GM21447 (cell line): ENCODE data around the gene TBL3.

Experiments
- ATAC-seq: cut with Tn5 transposase; IDR thresholded peaks from one replicate; pipeline ENCODE4 v1.9.1; 2021; ENCODE audit not compliant: unreplicated experiment

Gene TBL3

GRCh38 chr16:2013527-2013926 is 41.7 kb downstream of the TBL3 start:
- ATAC-seq, result no peak

GRCh38 chr16:2015117-2015946 is 43.5 kb downstream of the TBL3 start:
- no peak for ATAC-seq

GRCh38 chr16:2015947-2016208 is 44.0 kb downstream of the TBL3 start:
- no peak for ATAC-seq

- no peak for ATAC-seq
These were observed 44.6 kb downstream of the TBL3 start for GRCh38 chr16:2016407-2016922.

- no peak for ATAC-seq
These were observed 47.7 kb downstream of the TBL3 start, which contains the start of gene NPW for GRCh38 chr16:2019518-2019920. Gene NPW, plus strand, starts transcription at chr16:2019785.

GRCh38 chr16:2019921-2020831 is 48.3 kb downstream of the TBL3 start:
- ATAC-seq, result no peak

- ATAC-seq, result no peak
These were observed 50.9 kb downstream of the TBL3 start for GRCh38 chr16:2022723-2023091.

- no peak for ATAC-seq
These were observed 51.5 kb downstream of the TBL3 start for GRCh38 chr16:2023092-2024031.

GRCh38 chr16:2024032-2024420 is 52.2 kb downstream of the TBL3 start:
- ATAC-seq, result no peak

- no peak for ATAC-seq
These were observed 53.4 kb downstream of the TBL3 start for GRCh38 chr16:2025251-2025650.

GRCh38 chr16:2025878-2026460 is 54.1 kb downstream of the TBL3 start:
- ATAC-seq, result no peak

- ATAC-seq, result no peak
These were observed 54.7 kb downstream of the TBL3 start, which contains the start of gene NHERF2 for GRCh38 chr16:2026461-2027023. Gene NHERF2, plus strand, starts transcription at chr16:2026902. Its CDS starts 104 bp downstream, at chr16:2027006.

GRCh38 chr16:2027024-2028010 is 55.5 kb downstream of the TBL3 start:
- ATAC-seq, result no peak

GRCh38 chr16:2028146-2028545 is 56.3 kb downstream of the TBL3 start:
- ATAC-seq, result no peak

GRCh38 chr16:2028620-2029220 is 56.9 kb downstream of the TBL3 start:
- ATAC-seq, result no peak

GRCh38 chr16:2029350-2029749 is 57.5 kb downstream of the TBL3 start:
- ATAC-seq, result no peak

- no peak for ATAC-seq
These were observed 58.2 kb downstream of the TBL3 start for GRCh38 chr16:2030036-2030435.

- no peak for ATAC-seq
These were observed 59.3 kb downstream of the TBL3 start for GRCh38 chr16:2031081-2031577.
